Endometrium (tissue), 2 donors: ENCODE measurements around the gene LRRC47.

ENCODE experiments used
- FAIRE-seq: peaks from 2 replicates; lab custom pipeline; 2012; peaks lifted over from hg19 to GRCh38; lab: Jason Lieb, UNC
- donor health status: control.
- donor health status: control.

Gene LRRC47

GRCh38 chr1:3746389-3746829 is 49.9 kb downstream of the LRRC47 start:
- FAIRE-seq: no peak

GRCh38 chr1:3745590-3746381 is 50.5 kb downstream of the LRRC47 start:
- no peak for FAIRE-seq

GRCh38 chr1:3745071-3745470 is 51.2 kb downstream of the LRRC47 start:
- FAIRE-seq: no peak

GRCh38 chr1:3744646-3745045 is 51.7 kb downstream of the LRRC47 start:
- FAIRE-seq: no peak

GRCh38 chr1:3743826-3744225 is 52.5 kb downstream of the LRRC47 start:
- FAIRE-seq: no peak

- no peak for FAIRE-seq
Observed at GRCh38 chr1:3743421-3743820, 52.9 kb downstream of the LRRC47 start.

- no peak for FAIRE-seq
Observed at GRCh38 chr1:3742439-3743298, 53.6 kb downstream of the LRRC47 start.

- FAIRE-seq: no peak
Observed at GRCh38 chr1:3741566-3742438, 54.5 kb downstream of the LRRC47 start.

- FAIRE-seq: no peak
Observed at GRCh38 chr1:3740752-3741151, 55.5 kb downstream of the LRRC47 start.

- no peak for FAIRE-seq
Observed at GRCh38 chr1:3740042-3740441, 56.3 kb downstream of the LRRC47 start.

- no peak for FAIRE-seq
Observed at GRCh38 chr1:3738943-3739342, 57.4 kb downstream of the LRRC47 start.

- no peak for FAIRE-seq
Observed at GRCh38 chr1:3736708-3737107, 59.6 kb downstream of the LRRC47 start.

- FAIRE-seq: no peak
Observed at GRCh38 chr1:3736131-3736561, 60.2 kb downstream of the LRRC47 start.

- no peak for FAIRE-seq
Observed at GRCh38 chr1:3735688-3736087, 60.6 kb downstream of the LRRC47 start.

- FAIRE-seq: no peak
Observed at GRCh38 chr1:3735027-3735681, 61.1 kb downstream of the LRRC47 start.

- no peak for FAIRE-seq
Observed at GRCh38 chr1:3734602-3735001, 61.7 kb downstream of the LRRC47 start.

GRCh38 chr1:3733883-3734589 is 62.3 kb downstream of the LRRC47 start:
- no peak for FAIRE-seq

GRCh38 chr1:3733094-3733882 is 63.0 kb downstream of the LRRC47 start:
- FAIRE-seq: no peak

GRCh38 chr1:3732434-3733093 is 63.7 kb downstream of the LRRC47 start:
- FAIRE-seq: no peak
